HG03045 (cell line): ENCODE data around the gene OR6X1.

ENCODE experiments used
- ATAC-seq: cut with Tn5 transposase; IDR thresholded peaks from one replicate; pipeline ENCODE4 v1.9.1; 2021; ENCODE audit warnings: mild to moderate bottlenecking, moderate library complexity; ENCODE audit not compliant: unreplicated experiment

The OR6X1 gene

GRCh38 chr11:123754101-123754568 lies at the start of gene OR6X1:
Gene OR6X1, minus strand, starts transcription at chr11:123754518. Its CDS starts 0 bp downstream, at chr11:123754518.
- no peak for ATAC-seq

DNA sequence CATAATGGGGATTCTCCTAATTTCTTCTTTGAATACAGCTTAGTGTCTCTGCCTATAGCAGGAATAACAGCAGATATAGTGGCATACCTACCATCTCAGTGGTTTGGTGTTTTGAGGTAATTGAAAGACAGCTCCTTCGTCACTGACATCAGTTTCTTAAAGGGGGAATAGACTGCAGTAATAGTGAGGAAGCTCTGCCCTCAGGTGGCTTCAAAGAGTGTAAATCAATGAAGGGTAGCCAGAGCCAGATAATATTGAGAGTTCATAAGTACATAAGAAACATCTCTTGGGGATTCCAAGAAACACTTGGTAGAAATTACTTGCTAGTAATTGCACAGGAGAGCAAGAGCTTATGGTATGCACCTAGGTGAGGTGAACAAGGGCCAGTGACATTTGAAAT lies 47.4 kb upstream of the OR6X1 start:
- no peak for ATAC-seq

DNA sequence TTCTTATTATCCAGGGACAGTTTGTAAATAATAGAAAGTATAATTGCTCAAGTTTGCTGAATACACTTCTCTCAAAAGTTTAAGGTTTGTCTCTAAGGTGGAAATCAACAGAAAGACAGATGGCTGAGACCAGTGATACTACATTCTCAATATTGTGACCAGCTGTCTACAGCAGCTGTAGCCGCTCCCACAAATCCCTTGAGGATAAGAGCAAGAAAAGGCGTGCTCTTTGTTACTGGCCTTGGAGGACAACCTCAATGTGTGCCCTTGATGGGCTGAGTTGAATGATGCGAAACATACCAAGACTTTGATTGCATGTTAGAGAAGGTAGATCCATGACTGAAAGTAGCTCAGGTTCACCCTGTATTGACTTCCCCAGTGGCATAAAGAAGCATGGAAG lies 45.7 kb upstream of the OR6X1 start:
- ATAC-seq = no peak

- no peak for ATAC-seq
Measured at GRCh38 chr11:123799438-123799837, 45.1 kb upstream of the OR6X1 start.

DNA sequence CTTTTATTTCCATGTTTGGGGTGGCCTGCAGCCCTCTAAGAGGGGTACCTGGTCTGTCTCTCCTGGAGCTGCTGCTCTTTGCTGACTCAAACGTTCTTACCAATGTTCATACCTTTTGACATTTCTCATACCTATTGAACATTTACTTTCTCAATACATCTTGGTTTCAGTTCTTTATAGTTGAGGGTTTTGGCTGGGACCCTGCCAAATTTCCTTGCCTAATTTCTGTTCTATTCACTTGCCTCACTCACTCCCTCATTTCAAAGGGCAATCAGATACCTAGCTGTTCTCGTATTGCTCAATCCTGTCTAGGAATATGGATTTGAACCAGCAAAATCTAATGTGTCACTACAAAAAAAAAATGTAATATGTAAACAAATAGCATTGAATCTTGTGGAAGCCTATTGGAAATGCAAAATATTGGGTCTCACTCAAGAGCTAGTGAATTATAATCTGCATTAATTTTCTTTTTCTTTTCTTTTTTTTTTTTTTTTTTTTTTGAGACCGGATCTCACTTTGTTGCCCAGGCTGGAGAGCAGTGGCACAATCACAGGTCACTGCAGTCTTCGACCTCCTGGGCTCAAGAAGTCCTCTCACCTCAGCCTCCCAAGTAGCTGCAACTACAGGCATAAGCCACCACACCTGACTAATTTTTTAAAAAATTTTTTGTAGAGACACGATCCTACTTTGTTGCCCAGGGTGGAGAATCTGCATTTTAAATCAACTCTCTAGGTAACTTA lies 44.4 kb upstream of the OR6X1 start:
- ATAC-seq = no peak

- ATAC-seq = no peak
Measured at GRCh38 chr11:123798079-123798478, 43.8 kb upstream of the OR6X1 start.

DNA sequence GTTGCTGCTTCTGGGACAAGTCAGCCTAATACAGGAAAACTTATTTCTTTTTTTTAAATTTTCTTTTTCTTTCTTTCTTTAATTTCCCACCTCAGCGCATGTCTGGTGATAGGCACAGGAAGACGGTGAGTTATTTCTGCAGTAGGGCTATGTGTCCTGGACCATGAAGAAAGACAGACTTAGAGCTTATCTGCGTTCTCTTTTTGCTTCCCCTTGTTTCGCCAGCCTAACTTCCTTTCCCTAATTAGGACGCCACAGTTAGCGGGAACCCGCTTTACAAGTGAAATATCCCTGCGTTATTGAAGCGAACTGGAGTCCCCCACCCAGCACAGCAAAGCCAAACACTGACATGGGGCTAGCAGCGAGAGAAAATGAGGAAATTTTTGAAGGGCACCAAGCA lies 43.2 kb upstream of the OR6X1 start:
- no peak for ATAC-seq

- no peak for ATAC-seq
Measured at GRCh38 chr11:123797114-123797513, 42.8 kb upstream of the OR6X1 start.

DNA sequence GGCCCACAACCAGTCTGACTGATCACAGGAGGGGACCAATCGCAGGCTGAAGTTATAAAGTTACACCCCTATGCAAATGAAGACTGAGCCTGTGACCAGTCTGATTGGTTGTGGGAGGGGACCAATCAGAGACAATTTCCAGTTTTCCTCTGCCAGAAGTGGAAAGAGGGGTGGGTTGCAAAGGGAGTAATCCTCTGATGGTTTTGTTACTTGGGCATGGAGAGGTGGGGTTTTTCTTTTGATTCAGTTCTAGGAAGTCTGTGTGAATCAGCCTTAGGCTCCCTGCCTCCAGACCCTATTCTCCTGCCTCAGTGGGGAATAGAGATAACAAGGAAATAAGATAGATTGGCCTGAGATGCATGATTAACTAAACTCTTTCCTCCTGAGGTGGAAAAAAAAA lies 41.9 kb upstream of the OR6X1 start:
- ATAC-seq = no peak

DNA sequence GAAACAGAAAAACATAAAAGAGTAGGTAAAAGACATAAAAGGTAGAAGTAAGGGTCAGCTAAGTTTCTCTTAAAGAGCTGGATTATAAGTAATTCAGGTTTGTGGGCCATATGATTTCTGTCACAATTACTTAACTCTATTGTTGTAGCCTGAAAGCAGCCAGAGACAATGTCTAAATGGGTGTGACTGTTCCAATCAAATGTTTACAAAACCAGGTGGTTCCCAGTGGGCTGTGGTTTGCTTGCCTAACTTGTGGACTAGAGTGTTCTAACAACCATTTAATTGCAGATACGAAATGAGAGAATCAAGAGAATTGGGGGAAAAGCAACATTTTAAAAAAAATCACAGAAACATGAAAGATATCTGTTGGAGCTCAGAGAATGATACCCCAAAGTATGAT lies 29.2 kb upstream of the OR6X1 start:
- ATAC-seq = no peak

DNA sequence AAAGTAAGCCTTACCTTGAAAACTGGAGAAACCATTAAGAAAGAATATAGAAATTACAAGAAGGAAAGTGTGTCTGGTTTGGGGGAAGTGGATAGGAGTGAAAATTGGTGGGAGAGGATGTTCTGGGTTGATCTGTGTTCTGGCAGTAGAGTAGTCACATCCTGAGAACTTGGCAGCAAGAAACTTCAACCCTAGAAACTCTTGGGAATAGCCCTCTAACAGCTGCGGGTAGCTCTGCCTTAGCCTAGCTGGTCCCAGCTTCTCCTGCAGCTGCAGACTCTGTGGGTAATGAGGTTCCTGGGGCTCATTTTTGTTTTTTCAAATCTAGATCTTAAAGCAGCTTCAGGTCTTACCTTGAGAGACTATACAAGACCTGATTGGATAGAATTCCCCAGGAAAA lies 24.2 kb upstream of the OR6X1 start:
- no peak for ATAC-seq

GRCh38 chr11:123775715-123776549 lies 21.6 kb upstream of the OR6X1 start:
- ATAC-seq = no peak

GRCh38 chr11:123775289-123775688 lies 21.0 kb upstream of the OR6X1 start:
- peak; percentile 57 for ATAC-seq

GRCh38 chr11:123773959-123774358 lies 19.6 kb upstream of the OR6X1 start:
- ATAC-seq = no peak

GRCh38 chr11:123773026-123773425 lies 18.7 kb upstream of the OR6X1 start:
- no peak for ATAC-seq

DNA sequence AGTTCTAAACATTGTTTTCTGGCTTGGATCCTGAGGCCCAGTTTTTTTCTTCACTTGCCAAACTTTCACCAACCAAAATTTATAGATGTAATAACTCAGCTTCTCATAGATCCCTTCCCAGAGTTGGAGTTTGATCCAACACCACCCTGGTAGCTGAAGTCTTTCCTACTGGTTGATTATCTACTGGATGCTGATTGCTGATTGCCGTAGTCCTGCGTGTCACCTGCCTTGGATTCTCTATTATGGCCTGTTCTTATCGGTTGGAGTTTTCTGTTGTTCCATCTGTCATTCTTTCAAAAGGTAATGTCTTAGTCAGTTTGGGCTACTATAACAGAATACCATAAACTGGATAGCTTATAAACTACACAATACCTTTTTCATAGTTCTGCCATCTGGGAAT lies 17.3 kb upstream of the OR6X1 start:
- no peak for ATAC-seq

- no peak for ATAC-seq
Measured at GRCh38 chr11:123770712-123771111, 16.4 kb upstream of the OR6X1 start.

GRCh38 chr11:123765601-123766000 lies 11.3 kb upstream of the OR6X1 start:
- ATAC-seq = no peak

DNA sequence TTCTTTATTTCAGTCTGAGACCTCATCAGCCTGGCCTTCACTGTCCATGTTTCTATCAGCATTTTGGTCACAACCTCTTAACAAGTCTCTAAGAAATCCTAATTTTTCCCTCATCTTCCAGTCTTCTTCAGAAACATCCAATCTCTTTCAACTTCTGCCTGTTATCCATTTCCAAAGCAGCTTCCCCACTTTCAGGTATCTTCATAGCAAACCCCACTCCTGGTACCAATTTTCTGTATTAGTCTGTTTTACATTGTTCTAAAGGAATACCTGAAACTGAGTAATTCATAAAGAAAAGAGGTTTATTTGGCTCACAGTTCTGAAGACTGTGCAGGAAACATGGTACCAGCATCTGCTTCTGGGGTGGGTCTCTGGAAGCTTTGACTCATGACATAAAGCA lies 8.1 kb upstream of the OR6X1 start:
- no peak for ATAC-seq

DNA sequence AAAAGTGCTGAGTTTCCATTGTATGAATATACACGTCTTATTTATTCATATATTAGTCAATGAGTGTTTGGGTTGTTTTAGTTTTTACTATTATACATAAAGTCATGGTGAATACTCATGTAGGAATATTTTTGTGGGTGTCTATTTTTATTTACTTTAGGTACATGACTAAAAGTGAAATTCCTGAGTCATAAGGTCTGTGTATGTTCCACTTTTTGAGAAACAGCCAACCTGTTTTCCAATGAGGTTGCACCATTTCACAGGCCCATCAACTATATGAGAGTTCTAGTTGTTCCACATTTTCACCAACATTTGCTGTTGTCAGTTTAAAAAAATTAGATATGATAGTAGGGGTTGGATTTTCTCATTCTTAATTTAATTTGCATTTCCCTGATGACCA lies 6.6 kb upstream of the OR6X1 start:
- ATAC-seq = peak; percentile 88

DNA sequence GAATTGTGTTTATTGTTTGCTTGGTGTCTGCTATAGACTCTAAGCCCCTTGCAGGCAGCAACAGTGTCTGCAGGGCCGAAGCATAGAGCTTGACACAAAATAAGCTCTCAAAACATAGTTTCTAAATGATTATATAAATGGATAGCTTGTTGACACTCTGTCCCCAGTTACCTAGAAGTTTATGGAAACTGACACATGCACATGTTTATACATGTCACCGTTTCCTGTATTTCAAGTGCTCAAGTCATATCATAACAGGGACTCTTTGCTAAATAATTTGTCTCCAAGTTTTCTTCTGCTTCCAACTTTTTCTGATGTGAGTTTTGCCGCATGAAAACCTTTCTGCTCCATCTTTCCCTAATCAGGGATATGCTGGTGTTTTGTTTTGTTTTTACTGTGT lies 3.7 kb upstream of the OR6X1 start:
- no peak for ATAC-seq

GRCh38 chr11:123755813-123756212 lies 1.5 kb upstream of the OR6X1 start:
- ATAC-seq = no peak
